CD4-positive, alpha-beta T cell (primary cell): Measurements from ENCODE around the gene IFI27L2. TPM values are rescaled to one million over a fixed set of nuclear protein-coding genes. Genes with fewer than 3 reads are reported as not detected.

ENCODE experiments used
- ATAC-seq: fragments of 200-7000 bp; cut with Tn5 transposase; one replicate; pipeline ENCODE4 v1.10.0; 2022; ENCODE audit warnings: mild to moderate bottlenecking; ENCODE audit not compliant: poor library complexity
- CTCF ChIA-PET: fragments of 350-600 bp; sonication (Branson Sonifier 250); formaldehyde crosslinking; loops from one replicate; lab custom pipeline; 2021; ENCODE audit warnings: antibody characterized with exemption, inconsistent platforms; lab: Charles Lee
- POLR2A ChIA-PET: fragments of 350-600 bp; sonication (Branson Sonifier 250); formaldehyde crosslinking; loops from one replicate; lab custom pipeline; 2021; ENCODE audit warnings: antibody characterized with exemption, inconsistent platforms; lab: Charles Lee
- DNase-seq, 14 experiments: peaks; one replicate each; pipeline ENCODE4 v3.0.0-alpha.2; 2013 to 2020; ENCODE audit warnings: mixed read lengths in 2 of 14
- H3K27ac ChIP-seq, 2 donors: one replicate each; pipeline versions ENCODE4 v1.5.1 to v1.7.0; 2013; ENCODE audit warnings: low read length in 2 of 2, low read depth in 1 of 2, mild to moderate bottlenecking in 1 of 2
- H3K27me3 ChIP-seq, 2 experiments: 1 replicate in 1 of 2; 2 replicates in 1 of 2; pipeline versions ENCODE4 v1.6.1 to v1.7.0; 2013; ENCODE audit warnings: low read length in 2 of 2, control low read depth in 1 of 2, mild to moderate bottlenecking in 1 of 2, moderate library complexity in 1 of 2; ENCODE audit not compliant: insufficient read depth in 2 of 2, control insufficient read depth in 1 of 2
- H3K36me3 ChIP-seq: one replicate; pipeline ENCODE4 v1.6.1; 2013; ENCODE audit warnings: low read length, control low read depth; ENCODE audit not compliant: insufficient read depth
- H3K4me1 ChIP-seq: one replicate; pipeline ENCODE4 v1.6.1; 2013; ENCODE audit warnings: low read length, control low read depth; ENCODE audit not compliant: insufficient read depth
- H3K4me3 ChIP-seq: one replicate; pipeline ENCODE4 v1.5.1; 2013; ENCODE audit warnings: mild to moderate bottlenecking, low read length, moderate library complexity
- H3K9me3 ChIP-seq, 2 experiments: 1 replicate in 1 of 2; 2 replicates in 1 of 2; pipeline versions ENCODE4 v1.6.1 to v1.7.0; 2013; ENCODE audit warnings: low read length in 2 of 2, mild to moderate bottlenecking in 2 of 2, control low read depth in 1 of 2, moderate library complexity in 1 of 2; ENCODE audit not compliant: control insufficient read depth in 1 of 2, insufficient read depth in 1 of 2
- H3K27ac Mint-ChIP-seq: one replicate; pipeline ENCODE4 v1.8.0; 2020; ENCODE audit warnings: mixed read lengths
- H3K27me3 Mint-ChIP-seq: one replicate; pipeline ENCODE4 v1.8.0; 2021; ENCODE audit warnings: mixed read lengths
- H3K36me3 Mint-ChIP-seq: one replicate; pipeline ENCODE4 v1.8.0; 2021; ENCODE audit warnings: low read depth, mixed read lengths
- H3K4me1 Mint-ChIP-seq: one replicate; pipeline ENCODE4 v1.8.0; 2021; ENCODE audit warnings: low read depth, mixed read lengths
- H3K4me3 Mint-ChIP-seq: one replicate; pipeline ENCODE4 v1.8.0; 2020; ENCODE audit warnings: mild to moderate bottlenecking, mixed read lengths
- H3K9me3 Mint-ChIP-seq: one replicate; pipeline ENCODE4 v1.8.0; 2020; ENCODE audit warnings: mixed read lengths
- CTCF ChIP-seq: fragments of 200-600 bp; IDR thresholded peaks from one replicate; pipeline ENCODE4 v1.8.0; 2022; ENCODE audit warnings: antibody characterized with exemption, mild to moderate bottlenecking
- intact Hi-C, 2 experiments: fragments of 100-400 bp; cut with DNase I in 1 of 2; cut with micrococcal nuclease in 1 of 2; formaldehyde crosslinking; loops; one replicate each; pipeline versions ENCODE4 v1.15.1 to v1.9.0; 2023 to 2025; cut with DNase I, micrococcal nuclease
- total RNA-seq, 174 experiments: library from RNA in 2 of 174; stranded (reverse) in 2 of 174; gene quantifications; one replicate each; pipeline ENCODE4 v1.2.3 and lab custom pipeline; 2021 to 2026

IFI27L2 gene
- total RNA-seq, 2 experiments from 2014 or later: 21.5 to 22.2 TPM

- H3K27me3 Mint-ChIP-seq: peaks cover 35% of the 10 kb centered on the region
- no peak overlapping the region for H3K4me3 Mint-ChIP-seq
- no peak for DNase-seq
- Histone ChIP-seq H3K4me3 (no peak overlapping the region), H3K9me3 (peaks cover 16 to 19% of the 10 kb centered on the region in 2 experiments), H3K27ac (no peak overlapping the region), H3K4me1 (peaks cover 4% of the 10 kb centered on the region), H3K36me3 (no peaks in the 10 kb centered on the region), H3K27me3 (peaks cover 3 to 7% of the 10 kb centered on the region in 2 experiments)
- ChIA-PET CTCF (no interaction called here), POLR2A (no interaction called here)
- no peak for TF ChIP-seq CTCF
- no peaks in the 10 kb centered on the region for H3K4me1 Mint-ChIP-seq
- peaks cover 9% of the 10 kb centered on the region for H3K9me3 Mint-ChIP-seq
- H3K27ac Mint-ChIP-seq: no peak overlapping the region
- H3K36me3 Mint-ChIP-seq: peaks cover 7% of the 10 kb centered on the region
- intact Hi-C loops: no loop called here
- no peak for ATAC-seq
Observed at GRCh38 chr14:94116701-94117100, 12.7 kb downstream of the IFI27L2 start.

GRCh38 chr14:94115631-94116030 is 13.8 kb downstream of the IFI27L2 start:
- ATAC-seq (no peak), DNase-seq (peak in 1 of 14 experiments; percentile 28)
- H3K27ac ChIP-seq: no peak overlapping the region
- no peak for TF ChIP-seq CTCF
- Mint-ChIP-seq H3K4me3 (no peak overlapping the region), H3K27ac (no peak overlapping the region), H3K4me1 (no peaks in the 10 kb centered on the region), H3K36me3 (peaks cover under 1% of the 10 kb centered on the region), H3K9me3 (peaks cover 2% of the 10 kb centered on the region), H3K27me3 (peaks cover 31% of the 10 kb centered on the region)
- intact Hi-C loops: no loop called here
- peaks cover 4% of the 10 kb centered on the region for H3K4me1 ChIP-seq
- H3K27me3 ChIP-seq: peaks cover 3 to 7% of the 10 kb centered on the region in 2 experiments
- H3K36me3 ChIP-seq: no peaks in the 10 kb centered on the region
- ChIA-PET POLR2A (no interaction called here), CTCF (interaction anchor here (0.6 kb wide), 1 partner anchor 1588 kb away, joined by 3 read pairs; no protein-coding TSS in a partner anchor)
- H3K4me3 ChIP-seq: no peak overlapping the region
- peaks cover 10 to 11% of the 10 kb centered on the region in 2 experiments for H3K9me3 ChIP-seq

GRCh38 chr14:94115058-94115591 is 14.3 kb downstream of the IFI27L2 start:
- no peak overlapping the region for H3K4me3 Mint-ChIP-seq
- no peak overlapping the region for H3K27ac Mint-ChIP-seq
- H3K4me1 Mint-ChIP-seq: no peaks in the 10 kb centered on the region
- ATAC-seq (no peak), DNase-seq (no peak)
- H3K9me3 Mint-ChIP-seq: no peaks in the 10 kb centered on the region
- no peak overlapping the region for H3K27ac ChIP-seq
- H3K27me3 Mint-ChIP-seq: peaks cover 28% of the 10 kb centered on the region
- H3K36me3 Mint-ChIP-seq: no peaks in the 10 kb centered on the region
- ChIA-PET POLR2A (no interaction called here), CTCF (interaction anchor here (0.6 kb wide), 1 partner anchor 1589 kb away, joined by 3 read pairs; no protein-coding TSS in a partner anchor)
- intact Hi-C loops: no loop called here
- H3K9me3 ChIP-seq: peaks cover 8% of the 10 kb centered on the region in 2 experiments
- no peak overlapping the region for H3K4me3 ChIP-seq
- H3K36me3 ChIP-seq: no peaks in the 10 kb centered on the region
- H3K27me3 ChIP-seq: peaks cover 3 to 7% of the 10 kb centered on the region in 2 experiments
- no peak for TF ChIP-seq CTCF
- peaks cover 4% of the 10 kb centered on the region for H3K4me1 ChIP-seq
